Measurements from ENCODE around the gene FAM163B. TPM values are rescaled to one million over a fixed set of nuclear protein-coding genes. Genes with fewer than 3 reads are reported as not detected.
"Not testable (repeated sequence)": the region's sequence is repeated elsewhere in the genome, so short reads cannot be mapped to it uniquely, and the experiment has no call there.

The FAM163B gene
- total RNA-seq, 1 donor from 2014 or later = not detected

- Mint-ChIP-seq H3K9me3 (ENCODE audit: unreplicated experiment) (no peaks in the 10 kb centered on the region), H3K27me3 (ENCODE audit: unreplicated experiment) (peaks cover 18% of the 10 kb centered on the region), H3K4me1 (ENCODE audit: unreplicated experiment) (peaks cover 5% of the 10 kb centered on the region), H3K36me3 (ENCODE audit: unreplicated experiment) (no peaks in the 10 kb centered on the region), H3K4me3 (ENCODE audit: unreplicated experiment) (no peak overlapping the region), H3K27ac (ENCODE audit: unreplicated experiment) (no peak overlapping the region)
- TF ChIP-seq CTCF (IDR thresholded peaks at IDR 0.05) = no peak
- no peak for DNase-seq (ENCODE audit: extremely low spot score, unreplicated experiment)
Measured at GRCh38 chr9:133569121-133569785, 39.9 kb downstream of the FAM163B start.

GRCh38 chr9:133568186-133568585, 41.0 kb downstream of the FAM163B start:
- H3K27ac Mint-ChIP-seq (ENCODE audit: unreplicated experiment) = no peak overlapping the region
- no peak for DNase-seq (ENCODE audit: extremely low spot score, unreplicated experiment)
- peaks cover 9% of the 10 kb centered on the region for H3K4me1 Mint-ChIP-seq (ENCODE audit: unreplicated experiment)
- H3K36me3 Mint-ChIP-seq (ENCODE audit: unreplicated experiment) = no peaks in the 10 kb centered on the region
- no peaks in the 10 kb centered on the region for H3K9me3 Mint-ChIP-seq (ENCODE audit: unreplicated experiment)
- H3K27me3 Mint-ChIP-seq (ENCODE audit: unreplicated experiment) = peaks cover 22% of the 10 kb centered on the region
- no peak overlapping the region for H3K4me3 Mint-ChIP-seq (ENCODE audit: unreplicated experiment)
- TF ChIP-seq CTCF (IDR thresholded peaks at IDR 0.05) = no peak

GRCh38 chr9:133566817-133567216, 42.4 kb downstream of the FAM163B start:
- no peak for DNase-seq (ENCODE audit: extremely low spot score, unreplicated experiment)
- no peak for TF ChIP-seq CTCF (IDR thresholded peaks at IDR 0.05)
- H3K27ac Mint-ChIP-seq (ENCODE audit: unreplicated experiment) = no peak overlapping the region

GRCh38 chr9:133566382-133566781, 42.8 kb downstream of the FAM163B start:
- Mint-ChIP-seq H3K36me3 (ENCODE audit: unreplicated experiment) (no peaks in the 10 kb centered on the region), H3K4me1 (ENCODE audit: unreplicated experiment) (peaks cover 12% of the 10 kb centered on the region), H3K27ac (ENCODE audit: unreplicated experiment) (no peak overlapping the region), H3K9me3 (ENCODE audit: unreplicated experiment) (no peaks in the 10 kb centered on the region), H3K27me3 (ENCODE audit: unreplicated experiment) (peaks cover 19% of the 10 kb centered on the region), H3K4me3 (ENCODE audit: unreplicated experiment) (no peak overlapping the region)
- DNase-seq (ENCODE audit: extremely low spot score, unreplicated experiment) = no peak
- no peak for TF ChIP-seq CTCF (IDR thresholded peaks at IDR 0.05)

More at GRCh38 chr9:133566817-133567216, 42.4 kb downstream of the FAM163B start:
- H3K27me3 Mint-ChIP-seq (ENCODE audit: unreplicated experiment) = peaks cover 19% of the 10 kb centered on the region
- no peaks in the 10 kb centered on the region for H3K36me3 Mint-ChIP-seq (ENCODE audit: unreplicated experiment)
- no peak overlapping the region for H3K4me3 Mint-ChIP-seq (ENCODE audit: unreplicated experiment)
- no peaks in the 10 kb centered on the region for H3K9me3 Mint-ChIP-seq (ENCODE audit: unreplicated experiment)
- peaks cover 12% of the 10 kb centered on the region for H3K4me1 Mint-ChIP-seq (ENCODE audit: unreplicated experiment)

- no peaks in the 10 kb centered on the region for H3K9me3 Mint-ChIP-seq (ENCODE audit: unreplicated experiment)
- H3K27me3 Mint-ChIP-seq (ENCODE audit: unreplicated experiment) = peaks cover 9% of the 10 kb centered on the region
- no peak overlapping the region for H3K4me3 Mint-ChIP-seq (ENCODE audit: unreplicated experiment)
- peaks cover 9% of the 10 kb centered on the region for H3K4me1 Mint-ChIP-seq (ENCODE audit: unreplicated experiment)
- TF ChIP-seq CTCF (IDR thresholded peaks at IDR 0.05) = no peak
- no peaks in the 10 kb centered on the region for H3K36me3 Mint-ChIP-seq (ENCODE audit: unreplicated experiment)
- DNase-seq (ENCODE audit: extremely low spot score, unreplicated experiment) = no peak
- H3K27ac Mint-ChIP-seq (ENCODE audit: unreplicated experiment) = no peak overlapping the region
Measured at GRCh38 chr9:133564451-133565116, 44.6 kb downstream of the FAM163B start.

- H3K27ac Mint-ChIP-seq (ENCODE audit: unreplicated experiment); H3K27me3 Mint-ChIP-seq (ENCODE audit: unreplicated experiment); H3K36me3 Mint-ChIP-seq (ENCODE audit: unreplicated experiment); DNase-seq (ENCODE audit: extremely low spot score, unreplicated experiment); H3K4me3 Mint-ChIP-seq (ENCODE audit: unreplicated experiment); H3K9me3 Mint-ChIP-seq (ENCODE audit: unreplicated experiment): not testable (repeated sequence)
- peaks cover 12% of the 10 kb centered on the region for H3K4me1 Mint-ChIP-seq (ENCODE audit: unreplicated experiment)
Measured at GRCh38 chr9:133563814-133564213, 45.4 kb downstream of the FAM163B start.

Data from osteocyte (in vitro differentiated cells).